ENCODE data around the gene FAM193A. TPM values are rescaled to one million over a fixed set of nuclear protein-coding genes. Genes with fewer than 3 reads are reported as not detected.
"Not testable (repeated sequence)": the region's sequence is repeated elsewhere in the genome, so short reads cannot be mapped to it uniquely, and the experiment has no call there.

Gene FAM193A
- total RNA-seq, 4 donors from 2014 or later = 16.7 to 18.9 (median 18.0) TPM

DNA sequence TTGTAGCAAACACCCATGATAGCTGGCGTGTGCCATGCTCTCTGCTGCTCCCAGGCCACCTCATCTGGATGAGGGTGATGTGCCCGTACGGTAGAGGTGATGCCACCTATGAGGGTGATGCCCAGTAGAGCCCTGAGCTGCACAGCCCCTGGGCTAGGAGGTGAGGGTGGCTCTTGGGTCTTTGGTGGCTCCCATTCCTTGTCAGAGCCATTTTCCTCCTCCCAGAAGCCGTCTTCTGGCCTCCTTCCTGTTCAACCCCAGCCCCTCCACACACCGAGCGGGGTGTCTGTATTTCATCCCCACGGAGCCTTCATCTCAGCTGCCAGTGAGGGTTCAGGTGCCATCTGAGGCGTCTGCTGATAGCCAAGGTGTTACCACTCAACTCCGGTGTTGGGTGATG is 231.7 kb downstream of the FAM193A start:
- in situ Hi-C loops (cut with MboI; ENCODE audit: low sequenced_read_pairs in 4 of 4) = loop anchor here in 1 of 4 donors (25.0 kb wide), 1 partner anchor 169 kb away; no protein-coding TSS in a partner anchor
- no peak for DNase-seq
- no peak for ATAC-seq

DNA sequence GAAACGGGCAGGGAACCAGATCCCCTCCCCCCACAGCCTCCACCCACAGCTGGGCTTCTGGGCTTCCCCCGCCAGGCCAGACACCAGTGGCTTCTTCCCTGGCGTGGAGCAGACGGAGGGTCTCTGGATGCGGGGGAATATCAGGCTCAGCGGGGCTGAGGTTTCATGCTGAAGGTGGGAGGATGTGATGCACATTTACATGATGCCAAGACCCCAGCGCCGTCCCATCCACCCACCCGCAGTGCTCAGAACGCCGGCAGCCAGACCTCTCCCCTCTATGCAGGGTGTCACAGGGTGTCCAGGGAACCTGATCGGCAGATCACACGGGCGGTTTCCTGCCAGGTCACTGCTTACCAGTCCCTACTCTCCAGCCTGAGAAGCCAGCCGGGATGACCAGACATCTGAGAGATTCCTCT is 232.5 kb downstream of the FAM193A start:
- Histone ChIP-seq H3K27me3 (no peaks in the 10 kb centered on the region), H3K27ac (peak overlapping the region in 1 of 4 donors; percentile 17), H3K4me3 (no peak overlapping the region), H3K36me3 (no peaks in the 10 kb centered on the region), H3K4me1 (peaks cover 0 to 5% of the 10 kb centered on the region in 2 donors), H3K9me3 (no peaks in the 10 kb centered on the region)
- in situ Hi-C loops (cut with MboI; ENCODE audit: low sequenced_read_pairs in 4 of 4) (loop anchor here in 1 of 4 donors (25.0 kb wide), 1 partner anchor 168 kb away; no protein-coding TSS in a partner anchor), intact Hi-C loops (cut with DNase I; ENCODE audit: low total_unique reads) (loop anchor here (10.0 kb wide), 1 partner anchor 96 kb away; no protein-coding TSS in a partner anchor)
- TF ChIP-seq, protein P1, sequence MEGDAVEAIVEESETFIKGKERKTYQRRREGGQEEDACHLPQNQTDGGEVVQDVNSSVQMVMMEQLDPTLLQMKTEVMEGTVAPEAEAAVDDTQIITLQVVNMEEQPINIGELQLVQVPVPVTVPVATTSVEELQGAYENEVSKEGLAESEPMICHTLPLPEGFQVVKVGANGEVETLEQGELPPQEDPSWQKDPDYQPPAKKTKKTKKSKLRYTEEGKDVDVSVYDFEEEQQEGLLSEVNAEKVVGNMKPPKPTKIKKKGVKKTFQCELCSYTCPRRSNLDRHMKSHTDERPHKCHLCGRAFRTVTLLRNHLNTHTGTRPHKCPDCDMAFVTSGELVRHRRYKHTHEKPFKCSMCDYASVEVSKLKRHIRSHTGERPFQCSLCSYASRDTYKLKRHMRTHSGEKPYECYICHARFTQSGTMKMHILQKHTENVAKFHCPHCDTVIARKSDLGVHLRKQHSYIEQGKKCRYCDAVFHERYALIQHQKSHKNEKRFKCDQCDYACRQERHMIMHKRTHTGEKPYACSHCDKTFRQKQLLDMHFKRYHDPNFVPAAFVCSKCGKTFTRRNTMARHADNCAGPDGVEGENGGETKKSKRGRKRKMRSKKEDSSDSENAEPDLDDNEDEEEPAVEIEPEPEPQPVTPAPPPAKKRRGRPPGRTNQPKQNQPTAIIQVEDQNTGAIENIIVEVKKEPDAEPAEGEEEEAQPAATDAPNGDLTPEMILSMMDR (IDR thresholded peaks at IDR 0.05 in 4 of 5, conservative IDR thresholded peaks at IDR 0.05 in 1 of 5) = no peak
- TF ChIP-seq POLR2A (IDR thresholded peaks at IDR 0.05) = peak in 1 of 2 donors; percentile 37
- ATAC-seq = peak; percentile 84 to 94
- peak; percentile 54 to 58 for DNase-seq

More for the DNA sequence above, 231.7 kb downstream of the FAM193A start:
- peaks cover 0 to 5% of the 10 kb centered on the region in 2 donors for H3K4me1 ChIP-seq
- no peaks in the 10 kb centered on the region for H3K27me3 ChIP-seq
- no peak for TF ChIP-seq POLR2A (IDR thresholded peaks at IDR 0.05)
- TF ChIP-seq, protein P1 (IDR thresholded peaks at IDR 0.05 in 4 of 5, conservative IDR thresholded peaks at IDR 0.05 in 1 of 5) = no peak
- intact Hi-C loops (cut with DNase I; ENCODE audit: low total_unique reads) = loop anchor here (10.0 kb wide), 1 partner anchor 97 kb away; no protein-coding TSS in a partner anchor
- H3K4me3 ChIP-seq = no peak overlapping the region
- no peak overlapping the region for H3K27ac ChIP-seq
- H3K9me3 ChIP-seq = no peaks in the 10 kb centered on the region
- no peaks in the 10 kb centered on the region for H3K36me3 ChIP-seq

DNA sequence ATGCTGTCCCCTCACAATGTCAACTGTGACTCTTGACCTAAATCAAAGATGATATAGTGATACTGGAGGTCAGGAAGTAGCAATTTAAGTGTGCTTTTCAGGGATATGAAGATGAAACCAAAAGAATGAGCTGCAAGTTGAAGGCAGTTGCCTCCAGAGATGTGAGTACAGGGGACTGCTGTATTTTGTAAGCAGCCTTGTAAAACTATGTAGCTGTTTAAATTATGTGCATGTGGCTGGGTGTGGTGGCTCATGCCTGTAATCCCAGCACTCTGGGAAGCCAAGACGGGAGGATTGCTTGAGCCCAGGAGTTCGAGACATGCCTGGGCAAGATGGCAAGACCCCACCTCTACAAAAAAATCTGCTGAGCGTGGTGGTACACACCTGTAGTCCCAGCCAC is 234.8 kb downstream of the FAM193A start:
- Histone ChIP-seq H3K36me3 (no peaks in the 10 kb centered on the region), H3K4me3 (no peak overlapping the region), H3K27ac (no peak overlapping the region), H3K4me1 (peaks cover 0 to 5% of the 10 kb centered on the region in 2 donors), H3K27me3 (no peaks in the 10 kb centered on the region), H3K9me3 (no peaks in the 10 kb centered on the region)
- intact Hi-C loops (cut with DNase I; ENCODE audit: low total_unique reads) = no loop called here
- ATAC-seq (no peak), DNase-seq (no peak)
- in situ Hi-C loops (cut with MboI; ENCODE audit: low sequenced_read_pairs in 4 of 4) = loop anchor here in 1 of 4 donors (25.0 kb wide), 1 partner anchor 166 kb away; no protein-coding TSS in a partner anchor
- TF ChIP-seq, protein P1 (IDR thresholded peaks at IDR 0.05 in 4 of 5, conservative IDR thresholded peaks at IDR 0.05 in 1 of 5) = no peak
- TF ChIP-seq POLR2A (IDR thresholded peaks at IDR 0.05) = no peak

DNA sequence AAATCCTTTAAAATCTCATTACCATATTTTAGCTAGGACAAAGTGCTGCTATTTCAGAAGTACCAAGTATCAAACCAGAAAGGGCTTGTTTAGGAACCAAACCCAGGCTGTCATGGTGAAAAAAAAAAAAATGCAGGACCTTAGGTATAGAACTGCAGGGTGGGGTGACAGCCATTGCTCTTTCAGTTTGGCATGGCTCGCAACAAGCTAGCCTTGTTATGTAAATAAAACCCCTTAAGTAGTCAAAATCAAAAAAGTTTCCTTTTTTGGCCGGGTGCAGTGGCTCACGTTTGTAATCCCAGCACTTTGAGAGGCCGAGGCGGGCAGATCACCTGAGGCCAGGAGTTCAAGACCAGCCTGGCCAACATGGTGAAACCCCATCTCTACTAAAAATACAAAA is 244.2 kb downstream of the FAM193A start:
- H3K27me3 ChIP-seq; intact Hi-C loops (cut with DNase I; ENCODE audit: low total_unique reads); H3K4me1 ChIP-seq; ATAC-seq; in situ Hi-C loops (cut with MboI; ENCODE audit: low sequenced_read_pairs in 4 of 4); H3K36me3 ChIP-seq; H3K9me3 ChIP-seq; H3K27ac ChIP-seq; H3K4me3 ChIP-seq; DNase-seq: not testable (repeated sequence)

DNA sequence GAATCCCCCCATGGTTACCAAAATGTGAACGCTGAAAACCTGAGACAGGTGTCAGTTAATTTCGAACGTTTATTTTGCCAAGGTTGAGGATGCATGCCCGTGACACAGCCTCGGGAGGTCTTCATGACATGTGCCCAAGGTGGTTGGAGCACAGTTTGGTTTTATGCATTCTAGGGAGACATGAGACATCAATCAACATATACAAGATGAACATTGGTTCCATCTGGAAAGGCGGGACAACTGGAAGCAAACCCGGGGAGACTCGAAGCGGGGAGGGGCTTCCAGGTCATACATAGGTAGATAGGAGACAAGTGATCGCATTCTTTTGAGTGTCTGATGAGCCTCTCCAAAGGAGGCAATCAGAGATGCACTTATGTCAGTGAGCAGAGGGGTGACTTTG is 245.5 kb downstream of the FAM193A start:
- in situ Hi-C loops (cut with MboI; ENCODE audit: low sequenced_read_pairs in 4 of 4) (no loop called here), intact Hi-C loops (cut with DNase I; ENCODE audit: low total_unique reads) (no loop called here)
- no peak for DNase-seq

More for the DNA sequence above, 245.5 kb downstream of the FAM193A start:
- H3K4me1 ChIP-seq = peaks cover 0 to 2% of the 10 kb centered on the region in 2 donors
- H3K36me3 ChIP-seq = no peaks in the 10 kb centered on the region
- no peak overlapping the region for H3K27ac ChIP-seq
- H3K4me3 ChIP-seq = no peak overlapping the region
- H3K27me3 ChIP-seq = no peaks in the 10 kb centered on the region
- TF ChIP-seq, protein P1 (IDR thresholded peaks at IDR 0.05 in 4 of 5, conservative IDR thresholded peaks at IDR 0.05 in 1 of 5) = no peak
- no peak for TF ChIP-seq POLR2A (IDR thresholded peaks at IDR 0.05)
- ATAC-seq = no peak
- H3K9me3 ChIP-seq = no peaks in the 10 kb centered on the region

Other genes starting within 250 kb of the FAM193A start
- gene ZFYVE28, start 118.0 kb upstream of the FAM193A start, total RNA-seq = 1 to 10 TPM; 1.8 to 6.0 (median 3.4) TPM
- not detected for gene CFAP99, start 117.7 kb upstream of the FAM193A start, total RNA-seq
- gene RNF4, start 67.5 kb upstream of the FAM193A start, total RNA-seq = 10 to 100 TPM; 21.7 to 48.7 (median 34.7) TPM
- 10 to 100 TPM; 36.1 to 81.9 (median 66.5) TPM for gene TNIP2, start 219.7 kb downstream of the FAM193A start, total RNA-seq

All from gastrocnemius medialis (tissue), 4 donors.